Measurements from ENCODE around the gene OSBPL10. TPM values are rescaled to one million over a fixed set of nuclear protein-coding genes. Genes with fewer than 3 reads are reported as not detected.

The OSBPL10 gene
- total and polyA plus RNA-seq, 8 donors, result 26.6 to 42.6 (median 38.6) TPM

GRCh38 chr3:31701286-31701685, 279.8 kb downstream of the OSBPL10 start:
- Histone ChIP-seq H3K27me3 (no peaks in the 10 kb centered on the region), H3K4me3 (no peak overlapping the region), H3K9me3 (no peaks in the 10 kb centered on the region), H3K36me3 (peaks cover 0 to 5% of the 10 kb centered on the region in 2 donors), H3K4me1 (no peaks in the 10 kb centered on the region), H3K27ac (no peak overlapping the region)
- no peak for TF ChIP-seq CTCF (IDR thresholded peaks at IDR 0.05)
- ATAC-seq (no peak), DNase-seq (no peak)
- intact Hi-C loops (cut with DNase I), result no loop called here

- DNase-seq, result no peak
- no peak for TF ChIP-seq CTCF (IDR thresholded peaks at IDR 0.05)
- no peak overlapping the region for H3K4me3 ChIP-seq
- no peak overlapping the region for H3K27ac ChIP-seq
- H3K27me3 ChIP-seq, result no peaks in the 10 kb centered on the region
- H3K4me1 ChIP-seq, result no peaks in the 10 kb centered on the region
- no peaks in the 10 kb centered on the region for H3K9me3 ChIP-seq
- intact Hi-C loops (cut with DNase I), result no loop called here
- peaks cover 0 to 5% of the 10 kb centered on the region in 2 donors for H3K36me3 ChIP-seq
- peak; percentile 37 for ATAC-seq
Measured at GRCh38 chr3:31699309-31699953, 281.6 kb downstream of the OSBPL10 start.

GRCh38 chr3:31696815-31697548, 284.1 kb downstream of the OSBPL10 start:
- Histone ChIP-seq H3K27me3 (no peaks in the 10 kb centered on the region), H3K27ac (no peak overlapping the region), H3K4me3 (no peak overlapping the region), H3K36me3 (peaks cover 0 to 5% of the 10 kb centered on the region in 2 donors), H3K4me1 (no peaks in the 10 kb centered on the region), H3K9me3 (no peaks in the 10 kb centered on the region)
- DNase-seq, result no peak
- intact Hi-C loops (cut with DNase I), result no loop called here
- TF ChIP-seq CTCF (IDR thresholded peaks at IDR 0.05), result no peak
- ATAC-seq, result no peak

GRCh38 chr3:31696009-31696297, 285.1 kb downstream of the OSBPL10 start:
- H3K4me3 ChIP-seq, result no peak overlapping the region
- intact Hi-C loops (cut with DNase I), result no loop called here
- no peak overlapping the region for H3K27ac ChIP-seq
- TF ChIP-seq CTCF (IDR thresholded peaks at IDR 0.05), result no peak
- DNase-seq (no peak), ATAC-seq (no peak)
- H3K27me3 ChIP-seq, result no peaks in the 10 kb centered on the region
- H3K4me1 ChIP-seq, result no peaks in the 10 kb centered on the region
- no peaks in the 10 kb centered on the region for H3K9me3 ChIP-seq
- no peaks in the 10 kb centered on the region for H3K36me3 ChIP-seq

- Histone ChIP-seq H3K27me3 (no peaks in the 10 kb centered on the region), H3K4me1 (no peaks in the 10 kb centered on the region), H3K27ac (no peak overlapping the region), H3K36me3 (no peaks in the 10 kb centered on the region), H3K9me3 (no peaks in the 10 kb centered on the region), H3K4me3 (no peak overlapping the region)
- ATAC-seq, result peak; percentile 31
- no peak for DNase-seq
- TF ChIP-seq CTCF (IDR thresholded peaks at IDR 0.05), result peak in 1 of 2 donors; percentile 13
- intact Hi-C loops (cut with DNase I), result no loop called here
Measured at GRCh38 chr3:31695280-31696008, 285.6 kb downstream of the OSBPL10 start.
